ENCODE data around the gene TSC22D2. TPM values are rescaled to one million over a fixed set of nuclear protein-coding genes. Genes with fewer than 3 reads are reported as not detected.
A peak's percentile ranks its signal among the peaks of the same experiment; 100 is the strongest.

Gene TSC22D2
- total and polyA plus RNA-seq, 2 donors from 2014 or later: 13.4 to 25.3 TPM

DNA sequence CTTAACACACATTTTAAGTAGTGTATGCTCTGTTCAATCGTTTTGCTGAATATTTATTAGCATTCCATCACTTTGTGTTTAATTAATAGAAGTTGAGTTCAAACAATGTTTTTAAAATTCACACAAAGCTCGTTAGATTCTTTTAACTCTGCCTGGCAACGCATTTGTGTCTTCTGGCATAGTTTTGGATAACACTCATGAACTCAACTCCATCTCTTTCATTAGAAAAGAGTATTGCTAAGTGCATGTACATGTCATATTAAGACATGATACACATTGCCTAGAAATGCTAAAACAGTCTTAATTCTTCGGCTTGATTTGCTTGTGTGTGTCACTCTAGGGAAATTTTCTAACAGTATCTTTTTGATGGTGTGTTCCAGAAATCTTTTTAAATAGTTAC is 15.7 kb downstream of the TSC22D2 start:
- H3K36me3 ChIP-seq (ENCODE audit: control insufficient read depth in 2 of 3, insufficient read depth in 3 of 3, low read length in 3 of 3): no peaks in the 10 kb centered on the region
- H3K4me1 ChIP-seq (ENCODE audit: control insufficient read depth in 2 of 3, insufficient read depth in 2 of 3, low read depth in 1 of 3, low read length in 3 of 3): peaks cover 0 to 12% (median 2%) of the 10 kb centered on the region in 3 donors
- DNase-seq (peak in 1 of 5 donors; percentile 24), FAIRE-seq (no peak)
- intact Hi-C loops (cut with DNase I): no loop called here
- no peaks in the 10 kb centered on the region for H3K27me3 ChIP-seq (ENCODE audit: control insufficient read depth, insufficient read depth, low read length)
- no peaks in the 10 kb centered on the region for H3K9me3 ChIP-seq (ENCODE audit: control insufficient read depth in 2 of 3, insufficient read depth in 1 of 3, low read length in 3 of 3)
- TF ChIP-seq, protein P1, sequence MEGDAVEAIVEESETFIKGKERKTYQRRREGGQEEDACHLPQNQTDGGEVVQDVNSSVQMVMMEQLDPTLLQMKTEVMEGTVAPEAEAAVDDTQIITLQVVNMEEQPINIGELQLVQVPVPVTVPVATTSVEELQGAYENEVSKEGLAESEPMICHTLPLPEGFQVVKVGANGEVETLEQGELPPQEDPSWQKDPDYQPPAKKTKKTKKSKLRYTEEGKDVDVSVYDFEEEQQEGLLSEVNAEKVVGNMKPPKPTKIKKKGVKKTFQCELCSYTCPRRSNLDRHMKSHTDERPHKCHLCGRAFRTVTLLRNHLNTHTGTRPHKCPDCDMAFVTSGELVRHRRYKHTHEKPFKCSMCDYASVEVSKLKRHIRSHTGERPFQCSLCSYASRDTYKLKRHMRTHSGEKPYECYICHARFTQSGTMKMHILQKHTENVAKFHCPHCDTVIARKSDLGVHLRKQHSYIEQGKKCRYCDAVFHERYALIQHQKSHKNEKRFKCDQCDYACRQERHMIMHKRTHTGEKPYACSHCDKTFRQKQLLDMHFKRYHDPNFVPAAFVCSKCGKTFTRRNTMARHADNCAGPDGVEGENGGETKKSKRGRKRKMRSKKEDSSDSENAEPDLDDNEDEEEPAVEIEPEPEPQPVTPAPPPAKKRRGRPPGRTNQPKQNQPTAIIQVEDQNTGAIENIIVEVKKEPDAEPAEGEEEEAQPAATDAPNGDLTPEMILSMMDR (IDR thresholded peaks at IDR 0.05; ENCODE audit: borderline replicate concordance, extremely low read depth, insufficient read depth): no peak
- no peak overlapping the region for H3K9ac ChIP-seq (ENCODE audit: low read length in 3 of 3)
- H3K27ac ChIP-seq (ENCODE audit: low read depth in 2 of 2, low read length in 2 of 2): no peak overlapping the region
- no peak overlapping the region for H3K4me3 ChIP-seq (ENCODE audit: low read length in 3 of 3)

DNA sequence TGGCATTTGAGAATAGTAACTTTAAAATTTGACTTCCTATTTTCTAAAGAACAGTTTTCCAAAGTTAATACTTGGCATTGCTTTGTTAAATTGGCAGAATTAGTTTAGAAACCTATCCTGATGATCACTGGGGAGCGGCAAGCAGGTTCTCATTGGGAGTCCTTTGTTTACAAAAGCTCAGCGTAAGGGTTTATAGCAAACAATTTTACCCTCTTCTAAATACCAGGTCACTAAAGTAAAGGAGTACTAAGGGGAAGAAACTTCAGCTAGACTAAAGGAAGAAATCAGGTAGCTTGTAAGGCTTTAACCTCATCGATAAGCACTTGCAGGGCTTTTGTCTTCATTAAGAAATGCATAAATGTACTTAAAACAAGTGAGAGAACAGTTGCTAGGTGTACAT is 18.2 kb downstream of the TSC22D2 start:
- Histone ChIP-seq H3K36me3 (ENCODE audit: control insufficient read depth in 2 of 3, insufficient read depth in 3 of 3, low read length in 3 of 3) (no peaks in the 10 kb centered on the region), H3K9ac (ENCODE audit: low read length in 3 of 3) (no peak overlapping the region), H3K4me3 (ENCODE audit: low read length in 3 of 3) (no peak overlapping the region), H3K27me3 (ENCODE audit: control insufficient read depth, insufficient read depth, low read length) (no peaks in the 10 kb centered on the region), H3K9me3 (ENCODE audit: control insufficient read depth in 2 of 3, insufficient read depth in 1 of 3, low read length in 3 of 3) (no peaks in the 10 kb centered on the region), H3K27ac (ENCODE audit: low read depth in 2 of 2, low read length in 2 of 2) (no peak overlapping the region), H3K4me1 (ENCODE audit: control insufficient read depth in 2 of 3, insufficient read depth in 2 of 3, low read depth in 1 of 3, low read length in 3 of 3) (peaks cover 0 to 15% (median 2%) of the 10 kb centered on the region in 3 donors)
- intact Hi-C loops (cut with DNase I): no loop called here
- no peak for DNase-seq
- TF ChIP-seq, protein P1 (IDR thresholded peaks at IDR 0.05; ENCODE audit: borderline replicate concordance, extremely low read depth, insufficient read depth): no peak
- FAIRE-seq: no peak

DNA sequence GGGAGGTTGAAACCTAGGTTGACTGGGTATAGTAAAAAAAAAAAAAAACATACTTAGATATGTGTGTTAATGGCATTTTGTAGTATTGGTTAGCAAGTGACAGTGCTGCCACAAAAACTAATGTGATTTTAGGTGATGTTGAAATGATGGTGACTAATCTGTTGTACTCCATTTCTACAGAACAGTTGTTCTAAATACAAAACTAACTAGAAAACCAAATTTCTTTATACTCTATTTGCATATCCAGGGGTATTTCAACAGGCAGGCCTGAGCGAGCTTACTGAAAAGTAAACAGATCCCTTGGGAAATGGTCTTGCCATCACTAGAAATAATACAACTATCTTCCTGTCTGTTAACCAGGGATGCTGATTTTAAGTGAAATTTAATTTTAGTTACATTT is 20.5 kb downstream of the TSC22D2 start:
- Histone ChIP-seq H3K27ac (ENCODE audit: low read depth in 2 of 2, low read length in 2 of 2) (no peak overlapping the region), H3K4me1 (ENCODE audit: control insufficient read depth in 2 of 3, insufficient read depth in 2 of 3, low read depth in 1 of 3, low read length in 3 of 3) (peaks cover 0 to 5% (median 4%) of the 10 kb centered on the region in 3 donors), H3K4me3 (ENCODE audit: low read length in 3 of 3) (no peak overlapping the region), H3K9me3 (ENCODE audit: control insufficient read depth in 2 of 3, insufficient read depth in 1 of 3, low read length in 3 of 3) (no peaks in the 10 kb centered on the region), H3K9ac (ENCODE audit: low read length in 3 of 3) (no peak overlapping the region), H3K27me3 (ENCODE audit: control insufficient read depth, insufficient read depth, low read length) (no peaks in the 10 kb centered on the region), H3K36me3 (ENCODE audit: control insufficient read depth in 2 of 3, insufficient read depth in 3 of 3, low read length in 3 of 3) (no peaks in the 10 kb centered on the region)
- DNase-seq (no peak), FAIRE-seq (no peak)
- TF ChIP-seq, protein P1 (IDR thresholded peaks at IDR 0.05; ENCODE audit: borderline replicate concordance, extremely low read depth, insufficient read depth): no peak
- intact Hi-C loops (cut with DNase I): no loop called here
